Panc1 (cell line): ENCODE data around the gene KRT33A.

Experiments used
- CTCF ChIP-seq: fragments of 450-650 bp; IDR thresholded peaks from 2 replicates; pipeline ENCODE4 v1.5.1; 2017; ENCODE audit warnings: mild to moderate bottlenecking
- POLR2AphosphoS5 ChIP-seq: IDR thresholded peaks from 2 replicates; pipeline ENCODE4 v1.6.1; 2012; ENCODE audit warnings: mild to moderate bottlenecking, low read depth, low read length, moderate library complexity
- REST ChIP-seq, 2 experiments: IDR thresholded peaks; 2 replicates each; pipeline ENCODE4 v1.6.1; 2011 to 2012; ENCODE audit warnings: low read depth in 2 of 2, control low read depth in 1 of 2, low read length in 1 of 2, mild to moderate bottlenecking in 1 of 2, moderate library complexity in 1 of 2; ENCODE audit not compliant: insufficient read depth in 1 of 2
- SIN3A ChIP-seq: IDR thresholded peaks from 2 replicates; pipeline ENCODE4 v1.6.1; 2012; ENCODE audit warnings: low read depth, mild to moderate bottlenecking, low read length, moderate library complexity, borderline replicate concordance; ENCODE audit not compliant: insufficient read depth
- TCF7L2 ChIP-seq: IDR thresholded peaks from 2 replicates; pipeline ENCODE4 v1.6.1; 2011; ENCODE audit warnings: mild to moderate bottlenecking, low read depth, low read length, inconsistent platforms

- no peak for TF ChIP-seq CTCF
- TF ChIP-seq POLR2AphosphoS5 = no peak
- no peak for TF ChIP-seq TCF7L2
- no peak for TF ChIP-seq SIN3A
- TF ChIP-seq REST (IDR thresholded peaks at IDR 0.05; ENCODE audit: insufficient read depth in 1 of 2, low read depth in 2 of 2, low read length in 1 of 2) = no peak
These were observed 10.1 kb downstream of the KRT33A start for GRCh38 chr17:41340494-41340893.
